Ascending aorta (tissue), 2 donors: ENCODE data around the gene GBE1. TPM values are rescaled to one million over a fixed set of nuclear protein-coding genes. Genes with fewer than 3 reads are reported as not detected.

Source experiments
- DNase-seq, 2 donors: peaks; one replicate each; pipeline ENCODE4 v3.0.0-alpha.2; 2019; ENCODE audit warnings: low spot score in 2 of 2
- H3K27ac ChIP-seq, 2 donors: fragments of 200-600 bp; sonication (generic); one replicate each; pipeline ENCODE4 v1.5.1; 2016 to 2017; ENCODE audit warnings: mild to moderate bottlenecking in 1 of 2
- H3K27me3 ChIP-seq: fragments of 200-600 bp; sonication (generic); one replicate; pipeline ENCODE4 v1.5.1; 2017
- H3K36me3 ChIP-seq, 2 donors: fragments of 200-600 bp; sonication (generic); one replicate each; pipeline ENCODE4 v1.5.1; 2016
- H3K4me1 ChIP-seq, 2 donors: fragments of 200-600 bp; sonication (generic); one replicate each; pipeline ENCODE4 v1.5.1; 2016 to 2017; ENCODE audit warnings: mild to moderate bottlenecking in 1 of 2
- H3K4me3 ChIP-seq, 2 donors: fragments of 200-600 bp; sonication (generic); one replicate each; pipeline ENCODE4 v1.5.1; 2016 to 2017; ENCODE audit warnings: mild to moderate bottlenecking in 1 of 2
- H3K9me3 ChIP-seq, 2 donors: fragments of 200-600 bp; sonication (generic); one replicate each; pipeline ENCODE4 v1.5.1; 2016
- CTCF ChIP-seq, 3 experiments: fragments of 200-600 bp in 2 of 3; fragments of 450-650 bp in 1 of 3; sonication (generic) in 2 of 3; IDR thresholded peaks; one replicate each; pipeline ENCODE4 v1.5.1; 2016 to 2019; ENCODE audit warnings: antibody characterized with exemption in 3 of 3, mild to moderate bottlenecking in 1 of 3, moderate library complexity in 1 of 3
- intact Hi-C: fragments of 100-400 bp; cut with DNase I; formaldehyde crosslinking; loops from one replicate; pipeline ENCODE4 v1.15.1; 2023
- total RNA-seq: library from RNA; depleted of rRNA; stranded (reverse); fragments of >200 nt; gene quantifications from one replicate; pipeline ENCODE4 v1.1.0, GENCODE V29; 2016

Gene GBE1
- total RNA-seq, 1 donor from 2014 or later, result 20.8 TPM

- peak overlapping the region; percentile 58 to 63 for H3K27ac ChIP-seq
- no peaks in the 10 kb centered on the region for H3K36me3 ChIP-seq
- DNase-seq, result no peak
- H3K4me1 ChIP-seq, result peaks cover 0 to 20% of the 10 kb centered on the region in 2 donors
- H3K4me3 ChIP-seq, result no peak overlapping the region
- H3K27me3 ChIP-seq, result no peaks in the 10 kb centered on the region
- TF ChIP-seq CTCF (IDR thresholded peaks at IDR 0.05), result no peak
- no peaks in the 10 kb centered on the region for H3K9me3 ChIP-seq
- intact Hi-C loops, result no loop called here
These were observed 211.0 kb downstream of the GBE1 start for GRCh38 chr3:81550415-81550814.

GRCh38 chr3:81549831-81550230 is 211.6 kb downstream of the GBE1 start:
- TF ChIP-seq CTCF (IDR thresholded peaks at IDR 0.05), result no peak

GRCh38 chr3:81549388-81549787 is 212.1 kb downstream of the GBE1 start:
- no peak for DNase-seq
- no peak for TF ChIP-seq CTCF (IDR thresholded peaks at IDR 0.05)
- intact Hi-C loops, result no loop called here
- no peak overlapping the region for H3K4me3 ChIP-seq
- no peaks in the 10 kb centered on the region for H3K36me3 ChIP-seq
- no peaks in the 10 kb centered on the region for H3K9me3 ChIP-seq
- H3K4me1 ChIP-seq, result peaks cover 0 to 15% of the 10 kb centered on the region in 2 donors
- H3K27me3 ChIP-seq, result no peaks in the 10 kb centered on the region
- peak overlapping the region; percentile 58 to 63 for H3K27ac ChIP-seq

More at GRCh38 chr3:81549831-81550230, 211.6 kb downstream of the GBE1 start:
- intact Hi-C loops, result no loop called here
- no peaks in the 10 kb centered on the region for H3K9me3 ChIP-seq
- peaks cover 0 to 19% of the 10 kb centered on the region in 2 donors for H3K4me1 ChIP-seq
- no peaks in the 10 kb centered on the region for H3K27me3 ChIP-seq
- H3K4me3 ChIP-seq, result no peak overlapping the region
- peak overlapping the region; percentile 58 to 63 for H3K27ac ChIP-seq
- no peak for DNase-seq
- H3K36me3 ChIP-seq, result no peaks in the 10 kb centered on the region

- Histone ChIP-seq H3K27ac (no peak overlapping the region), H3K36me3 (no peaks in the 10 kb centered on the region), H3K4me1 (peaks cover 0 to 9% of the 10 kb centered on the region in 2 donors), H3K4me3 (no peak overlapping the region), H3K9me3 (no peaks in the 10 kb centered on the region), H3K27me3 (no peaks in the 10 kb centered on the region)
- no peak for TF ChIP-seq CTCF (IDR thresholded peaks at IDR 0.05)
- intact Hi-C loops, result no loop called here
- DNase-seq, result no peak
These were observed 215.9 kb downstream of the GBE1 start for GRCh38 chr3:81545572-81545971.

- no peak overlapping the region for H3K27ac ChIP-seq
- intact Hi-C loops, result no loop called here
- no peaks in the 10 kb centered on the region for H3K9me3 ChIP-seq
These were observed 217.1 kb downstream of the GBE1 start for GRCh38 chr3:81544385-81544784.

More at GRCh38 chr3:81544385-81544784, 217.1 kb downstream of the GBE1 start:
- no peak for TF ChIP-seq CTCF (IDR thresholded peaks at IDR 0.05)
- H3K4me1 ChIP-seq, result peaks cover 0 to under 1% of the 10 kb centered on the region in 2 donors
- no peak for DNase-seq
- H3K4me3 ChIP-seq, result no peak overlapping the region
- H3K27me3 ChIP-seq, result no peaks in the 10 kb centered on the region
- H3K36me3 ChIP-seq, result no peaks in the 10 kb centered on the region
